Cardiac fibroblast (primary cell): ENCODE measurements around the gene FRMD7.
"Not testable (repeated sequence)": the region's sequence is repeated elsewhere in the genome, so short reads cannot be mapped to it uniquely, and the experiment has no call there.

ENCODE experiments used
- DNase-seq, 2 donors: peaks; one replicate each; pipeline versions ENCODE4 v3.0.0 to v3.0.0-alpha.2; 2010; ENCODE audit warnings: low read depth in 2 of 2
- H3K4me3 ChIP-seq, 2 donors: replicated peaks in 1 of 2; 1 replicate in 1 of 2; 2 replicates in 1 of 2; pipeline ENCODE4 v1.5.1; 2011; ENCODE audit warnings: low read depth in 2 of 2, low read length in 2 of 2, mild to moderate bottlenecking in 2 of 2, moderate library complexity in 1 of 2
- TF ChIP-seq, protein P1 (sequence below): IDR thresholded peaks from one replicate; pipeline ENCODE4 v1.5.1; 2011; ENCODE audit warnings: low read depth, mild to moderate bottlenecking, low read length, inconsistent platforms

The FRMD7 gene

DNA sequence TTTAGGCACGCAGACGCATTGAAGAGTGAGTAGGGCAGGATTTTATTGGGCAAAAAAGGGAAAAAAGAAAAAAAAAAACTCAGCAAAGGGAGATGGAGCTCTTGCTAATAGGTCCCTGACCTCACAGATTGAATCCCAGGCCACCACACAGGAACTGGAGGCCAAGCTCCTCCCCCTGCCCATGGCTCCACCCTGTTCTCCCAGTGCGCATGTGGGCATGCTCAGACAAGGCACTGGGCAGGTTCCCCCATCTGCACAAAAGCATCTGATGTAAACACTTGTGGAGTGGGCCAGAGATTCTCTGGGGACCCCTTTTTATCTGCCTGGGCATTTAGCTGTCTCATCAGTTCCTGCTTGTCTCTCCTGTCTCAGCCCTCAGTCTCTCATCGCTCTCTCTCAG, 9.5 kb downstream of the FRMD7 start:
- TF ChIP-seq, protein P1, sequence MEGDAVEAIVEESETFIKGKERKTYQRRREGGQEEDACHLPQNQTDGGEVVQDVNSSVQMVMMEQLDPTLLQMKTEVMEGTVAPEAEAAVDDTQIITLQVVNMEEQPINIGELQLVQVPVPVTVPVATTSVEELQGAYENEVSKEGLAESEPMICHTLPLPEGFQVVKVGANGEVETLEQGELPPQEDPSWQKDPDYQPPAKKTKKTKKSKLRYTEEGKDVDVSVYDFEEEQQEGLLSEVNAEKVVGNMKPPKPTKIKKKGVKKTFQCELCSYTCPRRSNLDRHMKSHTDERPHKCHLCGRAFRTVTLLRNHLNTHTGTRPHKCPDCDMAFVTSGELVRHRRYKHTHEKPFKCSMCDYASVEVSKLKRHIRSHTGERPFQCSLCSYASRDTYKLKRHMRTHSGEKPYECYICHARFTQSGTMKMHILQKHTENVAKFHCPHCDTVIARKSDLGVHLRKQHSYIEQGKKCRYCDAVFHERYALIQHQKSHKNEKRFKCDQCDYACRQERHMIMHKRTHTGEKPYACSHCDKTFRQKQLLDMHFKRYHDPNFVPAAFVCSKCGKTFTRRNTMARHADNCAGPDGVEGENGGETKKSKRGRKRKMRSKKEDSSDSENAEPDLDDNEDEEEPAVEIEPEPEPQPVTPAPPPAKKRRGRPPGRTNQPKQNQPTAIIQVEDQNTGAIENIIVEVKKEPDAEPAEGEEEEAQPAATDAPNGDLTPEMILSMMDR: no peak
- DNase-seq: no peak
- H3K4me3 ChIP-seq: no peak overlapping the region

DNA sequence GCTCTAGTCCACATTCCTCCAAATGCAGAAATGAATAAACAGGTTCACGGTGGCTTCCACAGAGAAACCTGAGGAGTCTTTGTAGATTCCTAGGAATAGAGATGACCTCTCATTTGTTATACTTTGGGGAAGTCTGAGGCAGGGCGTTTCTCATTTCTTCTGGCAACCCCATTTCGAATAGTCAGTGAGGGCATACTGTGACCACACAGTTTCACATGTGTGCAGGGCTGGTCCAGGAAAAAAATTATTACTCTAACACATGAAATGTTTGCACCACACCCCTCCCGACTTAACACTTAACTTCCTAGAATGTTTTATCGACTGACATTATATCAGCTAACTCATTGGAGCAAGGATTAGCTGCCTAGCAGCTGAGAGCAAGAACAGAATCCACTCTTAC, 12.0 kb downstream of the FRMD7 start:
- TF ChIP-seq, protein P1: no peak
- no peak for DNase-seq
- H3K4me3 ChIP-seq: no peak overlapping the region

GRCh38 chrX:132114607-132115006, 13.2 kb downstream of the FRMD7 start:
- TF ChIP-seq, protein P1: no peak
- no peak for DNase-seq
- H3K4me3 ChIP-seq: no peak overlapping the region

GRCh38 chrX:132107291-132107690, 20.5 kb downstream of the FRMD7 start:
- no peak for DNase-seq
- TF ChIP-seq, protein P1: no peak
- no peak overlapping the region for H3K4me3 ChIP-seq

DNA sequence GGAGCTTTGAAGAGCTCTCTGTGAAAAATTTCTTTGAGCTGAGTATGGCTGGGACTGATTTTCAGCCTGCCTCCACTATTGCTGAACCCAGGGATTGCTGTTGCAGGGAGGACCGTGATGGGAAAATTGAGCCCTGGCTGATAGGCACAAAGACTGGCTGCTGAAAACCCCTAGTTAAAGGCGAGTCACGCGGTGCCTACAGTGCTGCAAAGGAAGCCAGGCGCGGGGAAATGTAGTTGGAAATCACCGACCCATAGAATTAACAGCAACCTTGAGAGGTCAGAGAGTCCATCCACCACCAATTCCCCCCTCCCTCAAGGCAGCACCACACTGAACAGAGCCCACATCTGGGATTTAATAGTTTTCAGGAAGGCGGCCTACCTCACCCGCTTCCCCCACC, 26.0 kb downstream of the FRMD7 start:
- H3K4me3 ChIP-seq: no peak overlapping the region
- TF ChIP-seq, protein P1: no peak
- no peak for DNase-seq

- no peak for DNase-seq
- no peak overlapping the region for H3K4me3 ChIP-seq
- TF ChIP-seq, protein P1: no peak
Observed at GRCh38 chrX:132101206-132101605, 26.6 kb downstream of the FRMD7 start.

- DNase-seq, H3K4me3 ChIP-seq: not testable (repeated sequence)
Observed at GRCh38 chrX:132098704-132099103, 29.1 kb downstream of the FRMD7 start.
